ENCODE measurements around the gene PXMP2.

The PXMP2 gene

DNA sequence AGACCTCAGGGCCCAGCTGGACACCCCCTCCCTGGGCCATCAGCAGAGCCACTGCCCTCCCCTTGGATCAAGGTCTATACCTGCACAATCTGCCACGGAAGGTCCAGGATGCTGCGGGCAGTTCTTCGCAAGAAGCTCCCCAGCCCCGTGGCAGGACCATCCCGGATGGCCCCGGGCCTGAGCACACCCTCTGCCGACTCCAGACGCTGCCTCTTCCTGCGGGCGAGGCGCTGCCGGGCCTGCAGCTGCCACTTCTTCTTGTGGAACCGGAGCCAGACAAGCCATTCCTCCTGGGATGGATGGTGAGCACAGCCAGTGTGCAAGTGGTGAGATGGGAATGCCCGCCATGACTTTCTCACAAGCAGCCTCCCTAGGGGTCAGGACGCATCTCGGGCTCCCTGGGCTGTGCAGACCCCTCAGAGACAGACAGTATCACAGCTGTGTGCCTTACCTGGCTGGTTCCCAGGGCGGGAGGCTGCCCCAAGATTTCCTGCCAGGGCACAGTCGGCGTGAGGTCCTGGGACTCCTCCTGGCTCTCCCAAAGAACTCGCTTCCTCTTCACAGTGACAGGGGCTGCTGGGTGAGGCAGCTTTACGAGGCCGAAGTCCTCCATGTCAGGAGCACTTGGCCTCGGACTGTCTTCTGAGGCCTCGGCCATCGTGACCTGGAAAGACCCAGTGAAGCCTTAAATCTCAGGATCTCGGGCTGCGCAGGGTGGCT is 38.0 kb upstream of the PXMP2 start:
- no peak overlapping the region for H3K4me3 ChIP-seq (ENCODE audit: low read depth, low read length)
- TF ChIP-seq MYC (IDR thresholded peaks at IDR 0.05; ENCODE audit: low read depth, low read length) (no peak), POLR2A (IDR thresholded peaks at IDR 0.05; ENCODE audit: extremely low read depth, insufficient read length) (no peak)
- TF ChIP-seq, protein P1, sequence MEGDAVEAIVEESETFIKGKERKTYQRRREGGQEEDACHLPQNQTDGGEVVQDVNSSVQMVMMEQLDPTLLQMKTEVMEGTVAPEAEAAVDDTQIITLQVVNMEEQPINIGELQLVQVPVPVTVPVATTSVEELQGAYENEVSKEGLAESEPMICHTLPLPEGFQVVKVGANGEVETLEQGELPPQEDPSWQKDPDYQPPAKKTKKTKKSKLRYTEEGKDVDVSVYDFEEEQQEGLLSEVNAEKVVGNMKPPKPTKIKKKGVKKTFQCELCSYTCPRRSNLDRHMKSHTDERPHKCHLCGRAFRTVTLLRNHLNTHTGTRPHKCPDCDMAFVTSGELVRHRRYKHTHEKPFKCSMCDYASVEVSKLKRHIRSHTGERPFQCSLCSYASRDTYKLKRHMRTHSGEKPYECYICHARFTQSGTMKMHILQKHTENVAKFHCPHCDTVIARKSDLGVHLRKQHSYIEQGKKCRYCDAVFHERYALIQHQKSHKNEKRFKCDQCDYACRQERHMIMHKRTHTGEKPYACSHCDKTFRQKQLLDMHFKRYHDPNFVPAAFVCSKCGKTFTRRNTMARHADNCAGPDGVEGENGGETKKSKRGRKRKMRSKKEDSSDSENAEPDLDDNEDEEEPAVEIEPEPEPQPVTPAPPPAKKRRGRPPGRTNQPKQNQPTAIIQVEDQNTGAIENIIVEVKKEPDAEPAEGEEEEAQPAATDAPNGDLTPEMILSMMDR (IDR thresholded peaks at IDR 0.05; ENCODE audit: low read depth, low read length) = no peak
- TF ChIP-seq, protein P2, sequence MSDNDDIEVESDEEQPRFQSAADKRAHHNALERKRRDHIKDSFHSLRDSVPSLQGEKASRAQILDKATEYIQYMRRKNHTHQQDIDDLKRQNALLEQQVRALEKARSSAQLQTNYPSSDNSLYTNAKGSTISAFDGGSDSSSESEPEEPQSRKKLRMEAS (IDR thresholded peaks at IDR 0.05; ENCODE audit: low read depth, low read length) = no peak
- DNase-seq (ENCODE audit: low read depth) = no peak

DNA sequence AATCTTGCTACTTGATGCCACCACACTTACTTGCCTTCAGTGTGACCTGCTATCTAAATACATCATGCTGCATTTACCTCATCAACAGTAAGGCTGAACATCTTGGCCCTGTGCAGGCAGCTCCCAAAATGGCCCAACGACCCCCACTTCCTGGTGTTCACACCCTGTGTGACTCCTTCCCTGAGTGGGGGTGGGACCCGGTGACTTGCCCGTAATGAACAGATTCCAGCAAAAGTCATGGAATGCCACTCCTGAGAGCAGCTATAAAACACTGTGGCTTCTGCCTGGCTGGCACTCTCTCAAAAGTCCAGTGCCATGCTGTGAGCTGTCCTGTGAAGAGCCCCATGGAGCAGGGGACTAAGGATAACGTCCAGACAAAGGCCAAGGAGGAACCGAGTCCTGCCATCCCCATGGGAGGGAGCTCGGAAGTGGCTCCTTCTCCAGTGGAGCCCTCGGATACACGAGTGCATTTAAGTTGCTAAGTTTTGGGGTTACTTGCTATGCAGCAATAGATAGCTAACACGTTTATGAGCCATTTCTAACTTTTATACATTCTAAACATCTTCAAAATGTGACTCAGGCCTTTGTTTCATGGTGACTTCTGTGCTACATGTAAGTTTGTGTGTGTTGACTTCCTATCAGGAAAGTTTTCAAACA is 35.8 kb upstream of the PXMP2 start:
- H3K4me3 ChIP-seq (ENCODE audit: low read depth, low read length) = no peak overlapping the region
- TF ChIP-seq, protein P2 (IDR thresholded peaks at IDR 0.05; ENCODE audit: low read depth, low read length) = no peak
- no peak for TF ChIP-seq MYC (IDR thresholded peaks at IDR 0.05; ENCODE audit: low read depth, low read length)
- no peak for DNase-seq (ENCODE audit: low read depth)

DNA sequence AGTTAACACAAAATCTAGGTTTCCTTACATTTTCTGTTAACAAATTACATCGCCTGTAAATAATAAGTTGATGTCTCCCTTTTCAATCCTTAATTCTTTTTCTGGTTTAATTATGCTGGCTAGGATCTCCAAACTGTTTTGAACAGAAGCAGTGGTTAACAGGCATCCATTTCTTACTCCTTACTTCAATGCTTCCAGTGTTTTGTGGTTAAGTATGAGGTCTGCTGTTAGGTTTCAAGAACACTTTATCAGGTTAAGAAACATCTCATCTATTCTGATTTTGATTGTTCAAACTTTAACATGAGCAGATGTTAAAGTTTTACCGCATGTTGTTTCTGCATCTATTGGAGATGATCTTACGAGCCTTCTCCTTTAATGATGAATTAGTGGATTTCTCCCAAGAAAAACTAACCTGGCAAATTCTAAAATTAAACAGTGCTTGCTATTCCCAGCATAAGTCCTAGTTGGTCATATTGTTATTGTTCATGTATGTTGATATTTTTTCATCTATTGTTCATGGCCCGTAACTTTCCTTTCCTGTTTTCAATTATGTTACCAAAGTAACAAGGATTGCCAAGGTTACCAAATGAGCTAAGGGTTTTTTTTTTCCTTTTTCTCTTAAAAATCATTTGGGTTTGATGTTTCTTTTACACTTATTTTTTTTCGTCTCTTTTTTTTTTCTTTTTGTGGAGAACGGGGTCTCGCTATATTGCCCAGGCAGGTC is 33.7 kb upstream of the PXMP2 start:
- TF ChIP-seq, protein P2 (IDR thresholded peaks at IDR 0.05; ENCODE audit: low read depth, low read length) = no peak
- TF ChIP-seq, protein P1 (IDR thresholded peaks at IDR 0.05; ENCODE audit: low read depth, low read length) = no peak
- no peak for TF ChIP-seq MYC (IDR thresholded peaks at IDR 0.05; ENCODE audit: low read depth, low read length)
- TF ChIP-seq POLR2A (IDR thresholded peaks at IDR 0.05; ENCODE audit: extremely low read depth, insufficient read length) = no peak
- H3K4me3 ChIP-seq (ENCODE audit: low read depth, low read length) = no peak overlapping the region
- no peak for DNase-seq (ENCODE audit: low read depth)

DNA sequence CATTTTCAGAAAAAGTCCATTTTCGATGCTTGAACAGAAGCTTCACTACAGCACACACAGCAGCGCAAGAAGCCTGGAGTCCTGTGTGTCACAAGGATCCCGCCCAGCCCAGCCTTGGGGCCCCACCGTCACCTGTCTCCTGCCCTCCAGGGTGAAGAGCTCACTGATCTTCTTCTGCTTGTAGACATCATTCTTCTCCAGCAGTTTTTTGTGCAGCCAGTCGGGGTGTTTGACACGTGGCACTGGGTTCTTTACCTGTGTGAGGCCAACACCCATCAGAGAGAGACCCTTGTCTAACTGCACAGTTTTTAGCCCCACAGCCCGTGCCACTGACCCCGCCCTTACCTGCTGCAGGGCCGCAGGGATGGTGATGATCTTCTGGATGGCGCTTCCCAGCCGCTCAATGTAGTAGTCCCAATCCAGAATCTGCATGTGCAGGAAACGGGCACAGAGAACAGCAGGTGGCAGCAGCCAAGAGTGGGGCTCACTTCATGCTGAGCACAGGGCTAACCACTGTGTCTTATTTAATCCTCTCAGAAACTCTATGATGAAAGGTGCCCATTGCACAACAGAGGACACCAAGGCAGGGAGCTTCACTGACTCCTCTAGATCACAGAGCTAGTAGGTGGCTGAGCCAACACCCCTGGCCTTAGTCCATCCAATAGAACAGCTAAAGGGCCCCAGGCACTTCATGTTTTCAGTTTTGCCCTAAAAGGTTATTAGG is 30.2 kb upstream of the PXMP2 start:
- DNase-seq (ENCODE audit: low read depth) = peak; percentile 50
- no peak overlapping the region for H3K4me3 ChIP-seq (ENCODE audit: low read depth, low read length)
- TF ChIP-seq MYC (IDR thresholded peaks at IDR 0.05; ENCODE audit: low read depth, low read length) (no peak), POLR2A (IDR thresholded peaks at IDR 0.05; ENCODE audit: extremely low read depth, insufficient read length) (no peak)
- TF ChIP-seq, protein P2 (IDR thresholded peaks at IDR 0.05; ENCODE audit: low read depth, low read length) = no peak

DNA sequence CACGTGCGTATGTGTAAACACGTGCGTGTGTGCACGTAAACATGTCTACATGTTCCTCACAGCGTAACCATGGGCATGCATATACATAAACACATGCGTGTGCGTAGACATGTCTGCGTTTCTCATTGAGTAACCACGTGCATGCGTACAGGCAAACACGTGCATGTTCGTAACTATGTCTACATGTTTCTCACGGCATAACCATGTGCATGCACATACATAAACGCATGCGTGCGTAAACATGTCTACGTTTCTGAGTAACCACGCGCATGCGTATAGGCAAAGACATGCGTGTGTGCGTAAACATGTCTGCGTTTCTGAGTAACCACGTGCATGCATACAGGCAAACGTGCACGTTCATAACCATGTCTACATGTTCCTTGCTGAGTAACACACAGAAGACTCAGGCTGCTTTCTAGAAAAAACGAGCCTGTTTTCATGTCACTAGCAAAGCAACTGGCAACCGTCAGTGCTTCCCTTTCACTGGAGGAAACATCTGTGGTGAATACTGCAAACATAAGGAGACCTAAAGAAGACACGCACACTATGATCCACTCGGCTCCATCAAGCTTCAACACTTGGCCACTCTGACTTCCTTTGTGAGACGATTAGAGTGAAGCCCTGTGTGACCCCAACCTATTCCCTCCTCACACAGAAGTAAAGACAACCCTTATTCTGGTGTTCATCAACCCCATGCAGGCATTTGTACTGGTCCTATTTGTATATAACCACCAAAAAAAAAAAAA is 29.1 kb upstream of the PXMP2 start:
- no peak overlapping the region for H3K4me3 ChIP-seq (ENCODE audit: low read depth, low read length)
- TF ChIP-seq, protein P2 (IDR thresholded peaks at IDR 0.05; ENCODE audit: low read depth, low read length) = no peak
- TF ChIP-seq POLR2A (IDR thresholded peaks at IDR 0.05; ENCODE audit: extremely low read depth, insufficient read length) (no peak), MYC (IDR thresholded peaks at IDR 0.05; ENCODE audit: low read depth, low read length) (no peak)
- TF ChIP-seq, protein P1 (IDR thresholded peaks at IDR 0.05; ENCODE audit: low read depth, low read length) = no peak
- no peak for DNase-seq (ENCODE audit: low read depth)

DNA sequence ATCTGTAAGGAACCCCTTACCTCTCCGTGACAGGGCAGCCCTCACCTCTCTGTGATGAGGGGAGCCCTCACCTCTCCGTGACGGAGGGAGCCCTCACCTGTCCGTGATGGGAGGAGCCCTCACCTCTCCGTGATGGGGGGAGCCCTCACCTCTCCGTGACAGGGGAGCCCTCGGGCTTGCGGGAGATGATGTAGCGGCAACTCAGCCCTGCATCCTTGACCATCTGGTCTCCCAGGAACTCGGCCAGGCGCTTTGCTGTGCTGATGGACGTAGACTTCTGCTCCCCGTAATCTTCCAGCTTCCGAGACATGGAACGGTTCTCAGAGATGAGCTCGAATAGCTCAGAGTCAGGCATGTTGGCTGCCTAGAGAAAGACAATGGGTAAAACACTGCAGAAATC is 28.2 kb upstream of the PXMP2 start:
- no peak for DNase-seq (ENCODE audit: low read depth)
- TF ChIP-seq, protein P1 (IDR thresholded peaks at IDR 0.05; ENCODE audit: low read depth, low read length) = no peak
- TF ChIP-seq MYC (IDR thresholded peaks at IDR 0.05; ENCODE audit: low read depth, low read length) = no peak
- no peak for TF ChIP-seq POLR2A (IDR thresholded peaks at IDR 0.05; ENCODE audit: extremely low read depth, insufficient read length)
- TF ChIP-seq, protein P2 (IDR thresholded peaks at IDR 0.05; ENCODE audit: low read depth, low read length) = no peak

More for the DNA sequence above, 28.2 kb upstream of the PXMP2 start:
- no peak overlapping the region for H3K4me3 ChIP-seq (ENCODE audit: low read depth, low read length)

Measured in NB4 (cell line).